Activated CD8-positive, alpha-beta memory T cell treated with anti-CD3 and anti-CD28 coated beads, Interleukin-2, amount 10 ng/mL, durations not matched to agents 7 days and 5 days (primary cell): ENCODE data around the gene ZNF598. TPM values are rescaled to one million over a fixed set of nuclear protein-coding genes. Genes with fewer than 3 reads are reported as not detected.
A peak's percentile ranks its signal among the peaks of the same experiment; 100 is the strongest.

Source experiments
- ATAC-seq: fragments of 150-1000 bp; cut with Tn5 transposase; one replicate; pipeline ENCODE4 v1.10.0; 2021; ENCODE audit warnings: moderate library complexity
- CTCF ChIA-PET: fragments of 350-600 bp; sonication (Branson Sonifier 250); formaldehyde crosslinking; loops from one replicate; lab custom pipeline; 2021; ENCODE audit warnings: antibody characterized with exemption; lab: Charles Lee
- DNase-seq: peaks from one replicate; pipeline ENCODE4 v3.0.0-alpha.2; 2020
- H3K27ac Mint-ChIP-seq: one replicate; pipeline ENCODE4 v1.8.0; 2021; ENCODE audit warnings: mild to moderate bottlenecking, mixed read lengths
- H3K27me3 Mint-ChIP-seq: one replicate; pipeline ENCODE4 v1.8.0; 2021; ENCODE audit warnings: mixed read lengths
- H3K36me3 Mint-ChIP-seq: one replicate; pipeline ENCODE4 v1.8.0; 2021; ENCODE audit warnings: mild to moderate bottlenecking, mixed read lengths
- H3K4me1 Mint-ChIP-seq: one replicate; pipeline ENCODE4 v1.8.0; 2021; ENCODE audit warnings: mixed read lengths
- H3K4me3 Mint-ChIP-seq: one replicate; pipeline ENCODE4 v1.8.0; 2021; ENCODE audit warnings: mild to moderate bottlenecking, moderate library complexity, mixed read lengths
- H3K9me3 Mint-ChIP-seq: one replicate; pipeline ENCODE4 v1.8.0; 2022; ENCODE audit warnings: low read depth, mixed read lengths
- total RNA-seq, 2 experiments: library from RNA; stranded (reverse); gene quantifications; one replicate each; pipeline ENCODE4 v1.2.3, GENCODE V29; 2021

ZNF598 gene
- 10 to 100 TPM; 76.2 to 94.5 TPM for total RNA-seq

GRCh38 chr16:2009791-2010510 is at the start of gene ZNF598:
ZNF598 (minus strand) TSS chr16:2009821.
- Mint-ChIP-seq H3K27me3 (no peaks in the 10 kb centered on the region), H3K36me3 (peaks cover 3% of the 10 kb centered on the region), H3K4me3 (peak within 1 kb of the TSS; percentile 85), H3K27ac (peak within 1 kb of the TSS; percentile 91), H3K4me1 (peaks cover 36% of the 10 kb centered on the region), H3K9me3 (no peaks in the 10 kb centered on the region)
- ATAC-seq (peak; percentile 96), DNase-seq (peak; percentile 84)
- CTCF ChIA-PET = interaction anchor here (1.1 to 3.1 kb wide), 2 partner anchors 45 to 131 kb away, joined by 3 to 14 read pairs; partner anchors contain the start of gene RPS2

GRCh38 chr16:2058872-2059271 is 49.3 kb upstream of the ZNF598 start:
- CTCF ChIA-PET = no interaction called here
- H3K27me3 Mint-ChIP-seq = no peaks in the 10 kb centered on the region
- no peaks in the 10 kb centered on the region for H3K9me3 Mint-ChIP-seq
- ATAC-seq (no peak), DNase-seq (no peak)
- H3K36me3 Mint-ChIP-seq = peaks cover 1% of the 10 kb centered on the region
- H3K27ac Mint-ChIP-seq = no peak overlapping the region
- H3K4me1 Mint-ChIP-seq = no peaks in the 10 kb centered on the region
- H3K4me3 Mint-ChIP-seq = no peak overlapping the region

GRCh38 chr16:2058420-2058819 is 48.8 kb upstream of the ZNF598 start:
- CTCF ChIA-PET = no interaction called here
- DNase-seq (no peak), ATAC-seq (no peak)
- no peaks in the 10 kb centered on the region for H3K9me3 Mint-ChIP-seq
- no peak overlapping the region for H3K27ac Mint-ChIP-seq
- H3K27me3 Mint-ChIP-seq = no peaks in the 10 kb centered on the region
- peaks cover 1% of the 10 kb centered on the region for H3K36me3 Mint-ChIP-seq
- H3K4me3 Mint-ChIP-seq = no peak overlapping the region
- no peaks in the 10 kb centered on the region for H3K4me1 Mint-ChIP-seq

- ATAC-seq (no peak), DNase-seq (no peak)
- no peak overlapping the region for H3K27ac Mint-ChIP-seq
- no peaks in the 10 kb centered on the region for H3K27me3 Mint-ChIP-seq
- peaks cover 1% of the 10 kb centered on the region for H3K36me3 Mint-ChIP-seq
- no peaks in the 10 kb centered on the region for H3K4me1 Mint-ChIP-seq
- H3K4me3 Mint-ChIP-seq = no peak overlapping the region
- H3K9me3 Mint-ChIP-seq = no peaks in the 10 kb centered on the region
- CTCF ChIA-PET = interaction anchor here (0.8 to 1.4 kb wide), 2 partner anchors 10 to 35 kb away, joined by 3 to 4 read pairs; partner anchors contain the start of genes NTHL1 and TSC2
Measured at GRCh38 chr16:2057438-2057837, 47.8 kb upstream of the ZNF598 start.

DNA sequence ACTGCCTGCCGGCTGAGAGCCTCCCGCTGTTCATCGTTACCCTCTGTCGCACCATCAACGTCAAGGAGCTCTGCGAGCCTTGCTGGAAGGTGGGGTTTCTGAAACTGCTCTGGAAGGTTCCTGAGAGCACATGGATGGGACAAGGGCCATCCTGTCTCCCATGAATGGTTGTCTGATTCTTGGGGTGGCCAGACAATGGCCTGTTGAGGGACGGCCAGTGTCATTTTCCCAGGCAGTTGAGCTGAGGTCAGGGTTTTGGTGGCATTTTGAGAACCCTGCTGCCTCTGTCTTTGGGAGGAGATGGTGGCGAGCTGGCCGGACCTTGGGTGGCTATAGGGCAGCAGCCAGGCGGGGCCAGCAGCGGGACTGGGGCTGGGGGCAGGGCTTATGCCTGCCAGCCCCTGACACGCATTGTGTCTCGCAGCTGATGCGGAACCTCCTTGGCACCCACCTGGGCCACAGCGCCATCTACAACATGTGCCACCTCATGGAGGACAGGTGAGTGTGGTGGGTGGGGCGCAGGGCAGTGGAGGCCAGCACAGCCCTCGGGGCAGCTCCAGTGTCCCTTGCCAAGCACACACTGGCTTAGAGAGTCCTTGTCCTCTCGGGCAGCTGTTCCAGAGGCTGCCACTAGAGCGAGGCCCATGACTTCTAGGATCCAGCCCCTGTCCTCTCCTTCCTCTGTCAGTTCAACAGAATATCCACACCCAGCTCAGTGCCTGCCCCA is 47.2 kb upstream of the ZNF598 start:
- no peaks in the 10 kb centered on the region for H3K9me3 Mint-ChIP-seq
- H3K36me3 Mint-ChIP-seq = peaks cover 1% of the 10 kb centered on the region
- H3K27me3 Mint-ChIP-seq = no peaks in the 10 kb centered on the region
- no peak for DNase-seq
- no peaks in the 10 kb centered on the region for H3K4me1 Mint-ChIP-seq
- no peak for ATAC-seq
- CTCF ChIA-PET = interaction anchor here (0.8 to 1.4 kb wide), 3 partner anchors 9 to 92 kb away, joined by 3 to 4 read pairs (median 3); partner anchors contain the start of genes NTHL1 and TSC2
- no peak overlapping the region for H3K27ac Mint-ChIP-seq
- no peak overlapping the region for H3K4me3 Mint-ChIP-seq

GRCh38 chr16:2056077-2056476 is 46.5 kb upstream of the ZNF598 start:
- H3K4me1 Mint-ChIP-seq = no peaks in the 10 kb centered on the region

DNA sequence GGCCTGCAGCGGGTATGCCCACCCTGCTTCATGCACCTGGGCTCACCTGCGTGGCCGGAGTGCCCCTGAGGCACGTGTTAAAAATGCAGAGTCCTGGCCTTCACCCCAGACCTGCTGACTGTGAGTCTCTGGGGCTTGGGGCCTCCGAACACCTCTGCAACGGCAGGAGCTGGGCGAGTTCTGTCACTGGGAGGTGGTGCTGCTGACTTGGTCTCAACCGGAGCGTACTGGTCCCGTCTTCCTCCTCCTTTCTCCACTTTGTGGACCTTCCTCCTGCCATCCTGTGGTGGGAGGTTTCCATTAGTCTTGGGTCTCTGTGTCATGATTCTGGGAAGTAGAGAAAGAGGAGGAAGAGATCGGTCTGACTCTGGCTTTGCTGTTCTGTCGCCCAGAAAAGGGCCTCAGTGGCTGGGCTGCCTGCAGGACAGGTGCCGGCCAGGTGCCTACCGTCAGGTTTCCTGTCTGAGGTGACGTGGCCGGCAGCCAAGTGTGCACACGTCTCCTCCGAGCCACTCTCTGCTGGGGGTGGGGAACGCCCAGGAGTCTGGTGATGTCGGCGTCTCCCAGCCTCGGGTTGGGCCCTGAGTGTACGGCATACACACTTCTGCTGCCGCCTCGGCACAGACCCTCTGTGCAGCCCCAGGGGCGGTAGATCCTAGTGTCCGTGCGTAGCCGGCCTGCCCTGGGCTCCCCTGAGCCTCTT is 45.1 kb upstream of the ZNF598 start:
- no peaks in the 10 kb centered on the region for H3K9me3 Mint-ChIP-seq
- H3K36me3 Mint-ChIP-seq = peaks cover 6% of the 10 kb centered on the region
- no peak for DNase-seq
- no peak overlapping the region for H3K27ac Mint-ChIP-seq
- ATAC-seq = no peak
- no peak overlapping the region for H3K4me3 Mint-ChIP-seq
- CTCF ChIA-PET = interaction anchor here (1.4 kb wide), 1 partner anchor 86 kb away, joined by 4 read pairs; no protein-coding TSS in a partner anchor
- no peaks in the 10 kb centered on the region for H3K27me3 Mint-ChIP-seq
- no peaks in the 10 kb centered on the region for H3K4me1 Mint-ChIP-seq

More at GRCh38 chr16:2056077-2056476, 46.5 kb upstream of the ZNF598 start:
- Mint-ChIP-seq H3K36me3 (peaks cover 2% of the 10 kb centered on the region), H3K27me3 (no peaks in the 10 kb centered on the region), H3K4me3 (no peak overlapping the region), H3K27ac (no peak overlapping the region), H3K9me3 (no peaks in the 10 kb centered on the region)
- CTCF ChIA-PET = interaction anchor here (1.1 to 1.4 kb wide), 3 partner anchors 34 to 93 kb away, joined by 3 to 4 read pairs (median 3); no protein-coding TSS in a partner anchor
- no peak for ATAC-seq
- DNase-seq = no peak

DNA sequence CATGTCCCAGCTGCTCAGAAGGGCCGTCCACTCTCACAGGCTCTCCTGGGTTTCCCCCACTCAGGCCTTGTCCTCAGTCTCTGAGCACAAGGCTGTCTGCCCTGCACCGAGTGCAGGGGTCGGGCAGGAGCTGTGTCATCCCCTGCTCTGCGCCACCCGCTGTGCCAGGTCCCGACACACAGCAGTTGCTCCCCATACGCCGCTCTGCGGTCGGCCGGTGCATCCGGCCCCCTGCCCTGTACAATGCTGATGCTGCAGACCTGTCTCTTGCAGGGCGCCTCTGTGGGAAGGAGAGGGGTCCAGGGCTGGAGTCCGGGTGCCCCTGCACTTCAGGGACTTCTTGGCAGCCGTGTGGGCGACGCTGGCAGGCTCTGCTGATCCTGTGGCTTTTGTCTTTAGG is 44.3 kb upstream of the ZNF598 start:
- no peak overlapping the region for H3K27ac Mint-ChIP-seq
- no peak overlapping the region for H3K4me3 Mint-ChIP-seq
- no peak for DNase-seq
- no peaks in the 10 kb centered on the region for H3K27me3 Mint-ChIP-seq
- peaks cover 6% of the 10 kb centered on the region for H3K4me1 Mint-ChIP-seq
- CTCF ChIA-PET = no interaction called here
- H3K9me3 Mint-ChIP-seq = no peaks in the 10 kb centered on the region
- H3K36me3 Mint-ChIP-seq = peaks cover 6% of the 10 kb centered on the region
- ATAC-seq = no peak

DNA sequence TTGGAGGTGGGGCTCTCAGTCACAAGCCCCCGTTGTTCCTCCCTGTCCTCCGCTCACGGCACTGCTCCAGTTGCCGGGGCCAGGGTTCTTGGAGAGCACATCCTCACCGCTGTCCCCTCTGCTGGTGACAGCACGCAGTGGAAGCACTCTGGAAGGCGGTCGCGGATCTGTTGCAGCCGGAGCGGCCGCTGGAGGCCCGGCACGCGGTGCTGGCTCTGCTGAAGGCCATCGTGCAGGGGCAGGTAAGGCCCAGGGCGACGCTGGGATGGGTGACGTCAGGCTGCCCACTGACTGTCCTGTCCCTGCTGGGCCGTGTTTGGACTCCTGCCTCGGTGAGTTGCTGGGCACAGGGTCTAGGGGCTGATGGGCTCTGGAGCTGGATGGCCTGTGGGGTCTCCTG is 43.6 kb upstream of the ZNF598 start:
- no peak for ATAC-seq
- Mint-ChIP-seq H3K36me3 (peaks cover 6% of the 10 kb centered on the region), H3K27me3 (no peaks in the 10 kb centered on the region), H3K4me1 (peaks cover 11% of the 10 kb centered on the region), H3K27ac (no peak overlapping the region), H3K4me3 (no peak overlapping the region), H3K9me3 (no peaks in the 10 kb centered on the region)
- CTCF ChIA-PET = no interaction called here
- no peak for DNase-seq

DNA sequence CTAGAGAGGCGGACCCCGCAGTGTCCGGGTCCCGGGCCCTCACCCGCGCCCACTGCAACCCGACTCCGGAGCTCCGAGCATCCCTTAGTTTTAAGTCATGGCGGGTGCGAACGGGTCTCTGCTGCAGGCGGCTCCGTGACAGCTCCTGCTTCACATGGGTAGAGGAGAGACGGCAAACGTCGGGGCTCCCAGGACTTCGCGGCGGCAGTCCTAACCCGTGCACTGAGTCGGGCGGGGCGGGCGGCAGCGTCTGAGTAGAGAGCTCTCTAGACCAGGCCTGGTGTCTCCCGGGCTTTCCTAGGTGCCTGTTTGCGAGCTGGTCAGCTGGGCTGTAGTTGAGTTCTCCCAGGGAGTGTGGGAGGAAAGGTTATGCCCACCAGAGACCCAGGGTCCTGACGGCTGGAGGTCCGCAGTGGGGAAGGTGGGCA is 38.5 kb upstream of the ZNF598 start:
- Mint-ChIP-seq H3K4me3 (peak overlapping the region; percentile 89), H3K9me3 (no peaks in the 10 kb centered on the region), H3K4me1 (peaks cover 21% of the 10 kb centered on the region), H3K27ac (peak overlapping the region; percentile 77), H3K36me3 (peaks cover 6% of the 10 kb centered on the region), H3K27me3 (no peaks in the 10 kb centered on the region)
- peak; percentile 45 for DNase-seq
- CTCF ChIA-PET = interaction anchor here (0.7 to 2.7 kb wide), 14 partner anchors 9 to 379 kb away, joined by 3 to 22 read pairs (median 4); partner anchors contain the start of genes ABCA3, PKD1 and TRAF7
- ATAC-seq = peak; percentile 22

GRCh38 chr16:2047330-2048115 is 37.9 kb upstream of the ZNF598 start, which contains the start of the genes NTHL1 and TSC2:
NTHL1 (minus strand) TSS chr16:2047834; CDS start chr16:2047823, 11 bp downstream.
TSC2 (plus strand) TSS chr16:2047985; CDS start chr16:2048616, 631 bp downstream.
- CTCF ChIA-PET = interaction anchor here (0.7 to 2.7 kb wide), 15 partner anchors 10 to 380 kb away, joined by 3 to 22 read pairs (median 4); partner anchors contain the start of genes ABCA3, PKD1 and TRAF7
- H3K4me3 Mint-ChIP-seq = peak within 1 kb of the TSS; percentile 89
- H3K36me3 Mint-ChIP-seq = peaks cover 6% of the 10 kb centered on the region
- H3K4me1 Mint-ChIP-seq = peaks cover 21% of the 10 kb centered on the region
- DNase-seq = peak; percentile 97
- H3K27me3 Mint-ChIP-seq = no peaks in the 10 kb centered on the region
- H3K27ac Mint-ChIP-seq = peak within 1 kb of the TSS; percentile 85
- ATAC-seq = peak; percentile 93
- H3K9me3 Mint-ChIP-seq = no peaks in the 10 kb centered on the region

GRCh38 chr16:2046893-2047329 is 37.3 kb upstream of the ZNF598 start:
- Mint-ChIP-seq H3K9me3 (no peaks in the 10 kb centered on the region), H3K27me3 (no peaks in the 10 kb centered on the region), H3K4me3 (peak overlapping the region; percentile 89), H3K36me3 (peaks cover 6% of the 10 kb centered on the region), H3K27ac (peak overlapping the region; percentile 85), H3K4me1 (peaks cover 21% of the 10 kb centered on the region)
- CTCF ChIA-PET = interaction anchor here (0.7 to 2.7 kb wide), 6 partner anchors 24 to 293 kb away, joined by 3 to 22 read pairs (median 7); partner anchors contain the start of gene ABCA3
- ATAC-seq (no peak), DNase-seq (no peak)
